GM19467 (cell line): Measurements from ENCODE around the gene TPST1.
"Not testable (repeated sequence)": the region's sequence is repeated elsewhere in the genome, so short reads cannot be mapped to it uniquely, and the experiment has no call there.

Experiments
- ATAC-seq: cut with Tn5 transposase; IDR thresholded peaks from one replicate; pipeline ENCODE4 v1.9.1; 2021; ENCODE audit warnings: mild to moderate bottlenecking, moderate library complexity; ENCODE audit not compliant: unreplicated experiment

The TPST1 gene

GRCh38 chr7:66376264-66376945, 171.3 kb downstream of the TPST1 start:
- ATAC-seq = no peak

GRCh38 chr7:66377045-66377444, 171.9 kb downstream of the TPST1 start:
- no peak for ATAC-seq

- ATAC-seq = no peak
These were observed 172.6 kb downstream of the TPST1 start for GRCh38 chr7:66377714-66378113.

- no peak for ATAC-seq
These were observed 174.5 kb downstream of the TPST1 start for GRCh38 chr7:66379542-66380160.

- no peak for ATAC-seq
These were observed 175.2 kb downstream of the TPST1 start for GRCh38 chr7:66380272-66380888.

- ATAC-seq = not testable (repeated sequence)
These were observed 177.2 kb downstream of the TPST1 start for GRCh38 chr7:66382182-66382923.

GRCh38 chr7:66385191-66385905, 180.2 kb downstream of the TPST1 start:
- not testable (repeated sequence) for ATAC-seq

- ATAC-seq = not testable (repeated sequence)
These were observed 190.0 kb downstream of the TPST1 start for GRCh38 chr7:66395128-66395571.

GRCh38 chr7:66396052-66396451, 190.9 kb downstream of the TPST1 start:
- not testable (repeated sequence) for ATAC-seq

GRCh38 chr7:66398841-66399240, 193.7 kb downstream of the TPST1 start:
- not testable (repeated sequence) for ATAC-seq

GRCh38 chr7:66399566-66399965, 194.4 kb downstream of the TPST1 start:
- no peak for ATAC-seq

- ATAC-seq = no peak
These were observed 195.3 kb downstream of the TPST1 start for GRCh38 chr7:66400400-66400799.

GRCh38 chr7:66401126-66401525, 196.0 kb downstream of the TPST1 start:
- ATAC-seq = not testable (repeated sequence)

GRCh38 chr7:66401932-66402331, 196.8 kb downstream of the TPST1 start:
- not testable (repeated sequence) for ATAC-seq

- ATAC-seq = no peak
These were observed 198.4 kb downstream of the TPST1 start for GRCh38 chr7:66403564-66403963.

- ATAC-seq = no peak
These were observed 204.4 kb downstream of the TPST1 start for GRCh38 chr7:66409493-66409892.
